Fibroblast of skin of left biceps (primary cell): Measurements from ENCODE around the gene CFP.
"Not testable (repeated sequence)": the region's sequence is repeated elsewhere in the genome, so short reads cannot be mapped to it uniquely, and the experiment has no call there.

Source experiments
- DNase-seq, 2 experiments: peaks; one replicate each; pipeline ENCODE4 v3.0.0-alpha.2; 2013; ENCODE audit warnings: low read depth in 2 of 2

CFP gene

DNA sequence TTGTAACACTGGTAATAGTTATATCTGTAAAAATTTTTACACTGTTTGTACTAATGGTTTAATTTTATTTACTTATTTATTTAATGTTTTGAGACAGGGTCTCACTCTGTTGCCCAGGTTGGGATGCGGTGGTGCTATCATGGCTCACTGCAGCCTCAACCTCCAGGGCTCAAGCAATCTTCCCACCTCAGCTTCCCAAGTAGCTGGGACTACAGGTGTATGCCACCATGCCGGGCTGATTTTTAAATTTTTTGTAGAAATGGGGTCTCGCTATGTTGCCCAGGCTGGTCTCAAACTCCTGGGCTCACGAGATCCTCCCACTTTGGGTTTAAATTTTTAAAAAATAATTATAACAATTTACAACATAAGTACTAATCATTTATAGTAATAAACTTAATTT is 26.6 kb downstream of the CFP start:
- not testable (repeated sequence) for DNase-seq

DNA sequence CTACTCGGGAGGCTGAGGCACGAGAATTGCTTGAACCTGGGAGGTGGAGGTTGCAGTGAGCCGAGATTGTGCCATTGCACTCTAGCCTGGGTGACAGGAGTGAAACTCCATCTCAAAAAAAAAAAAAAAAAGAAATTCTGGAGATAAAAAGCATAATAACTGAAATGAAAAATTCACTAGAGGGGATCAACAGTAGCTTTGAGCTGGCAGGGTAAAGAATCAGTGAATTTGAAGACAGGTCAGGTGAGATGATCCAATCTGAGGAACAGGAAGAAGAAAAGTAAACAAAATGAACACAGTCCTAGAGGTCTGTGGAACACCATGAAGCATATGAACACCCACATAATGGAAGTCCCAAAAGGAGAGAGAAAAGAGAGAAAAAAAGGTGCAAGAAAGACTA is 32.5 kb downstream of the CFP start:
- DNase-seq: no peak

GRCh38 chrX:47596256-47596655 is 33.5 kb downstream of the CFP start:
- no peak for DNase-seq

GRCh38 chrX:47595716-47596251 is 33.9 kb downstream of the CFP start:
- no peak for DNase-seq

DNA sequence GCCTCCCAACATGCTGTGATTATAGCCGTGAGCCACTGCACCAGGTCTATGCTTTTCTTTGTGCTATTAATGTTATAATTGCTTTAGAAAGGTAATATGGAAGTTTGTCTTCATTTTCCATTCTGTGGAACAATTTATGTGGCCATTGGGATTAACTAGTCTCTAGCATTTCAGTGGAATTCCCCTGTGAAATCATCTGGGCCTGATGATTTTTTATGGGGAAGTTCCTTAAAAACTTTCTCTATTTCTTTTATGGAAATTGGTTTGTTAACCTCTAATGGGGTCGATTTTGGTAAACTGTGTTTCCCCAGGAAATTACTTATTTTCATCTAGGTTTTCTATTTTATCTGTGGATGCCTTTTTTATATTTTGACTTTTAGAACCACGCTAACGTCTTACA is 36.2 kb downstream of the CFP start:
- DNase-seq: no peak

GRCh38 chrX:47590984-47591383 is 38.7 kb downstream of the CFP start:
- DNase-seq: no peak

GRCh38 chrX:47587906-47588735 is 41.6 kb downstream of the CFP start:
- DNase-seq: no peak

- no peak for DNase-seq
Measured at GRCh38 chrX:47587091-47587891, 42.4 kb downstream of the CFP start.

DNA sequence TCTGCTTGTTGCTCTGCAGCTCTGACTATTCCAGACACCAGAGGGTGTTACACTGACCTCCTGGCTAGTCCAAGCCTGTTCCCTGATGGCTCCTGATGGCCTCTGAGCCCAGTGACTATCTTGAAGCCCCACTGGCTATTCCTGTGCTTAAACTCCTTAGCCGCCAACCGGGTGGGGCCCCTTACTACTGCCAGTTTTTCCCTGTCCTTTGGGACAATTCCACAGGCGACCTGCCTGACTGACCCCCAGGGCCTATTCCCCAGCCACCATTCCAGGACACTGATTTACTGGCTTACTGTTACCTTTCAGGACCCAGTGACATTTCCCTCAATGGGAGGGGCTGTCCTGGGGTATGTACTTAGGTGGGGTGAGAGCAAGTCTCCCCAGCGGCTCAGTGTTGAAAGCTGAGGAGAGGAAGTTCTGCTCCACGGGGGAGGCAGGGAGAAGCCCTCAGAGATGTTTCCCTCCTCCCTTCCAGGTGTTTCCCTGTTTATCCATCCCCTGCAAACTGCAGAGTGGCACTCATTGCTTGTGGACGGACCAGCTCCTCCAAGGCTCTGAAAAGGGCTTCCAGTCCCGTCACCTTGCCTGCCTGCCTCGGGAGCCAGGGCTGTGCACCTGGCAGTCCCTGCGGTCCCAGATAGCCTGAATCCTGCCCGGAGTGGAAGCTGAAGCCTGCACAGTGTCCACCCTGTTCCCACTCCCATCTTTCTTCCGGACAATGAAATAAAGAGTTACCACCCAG is 43.5 kb downstream of the CFP start:
- DNase-seq: no peak

DNA sequence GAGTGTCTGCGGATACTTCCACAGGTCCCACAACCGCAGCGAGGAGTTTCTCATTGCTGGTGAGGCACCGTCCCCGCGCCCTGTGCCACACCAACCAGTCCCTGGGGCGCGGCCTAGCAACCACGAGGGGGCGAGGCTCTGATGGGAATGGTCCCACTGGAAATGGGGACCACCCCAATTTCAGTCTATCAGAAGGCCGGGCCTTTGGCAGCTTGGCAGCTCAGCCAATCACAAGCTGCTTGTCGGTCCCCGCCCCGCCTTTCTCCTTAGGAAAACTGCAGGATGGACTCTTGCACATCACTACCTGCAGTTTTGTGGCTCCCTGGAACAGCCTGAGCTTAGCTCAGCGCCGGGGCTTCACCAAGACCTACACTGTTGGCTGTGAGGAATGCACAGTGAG is 44.5 kb downstream of the CFP start:
- no peak for DNase-seq

GRCh38 chrX:47584714-47585113 is 45.0 kb downstream of the CFP start:
- DNase-seq: no peak

DNA sequence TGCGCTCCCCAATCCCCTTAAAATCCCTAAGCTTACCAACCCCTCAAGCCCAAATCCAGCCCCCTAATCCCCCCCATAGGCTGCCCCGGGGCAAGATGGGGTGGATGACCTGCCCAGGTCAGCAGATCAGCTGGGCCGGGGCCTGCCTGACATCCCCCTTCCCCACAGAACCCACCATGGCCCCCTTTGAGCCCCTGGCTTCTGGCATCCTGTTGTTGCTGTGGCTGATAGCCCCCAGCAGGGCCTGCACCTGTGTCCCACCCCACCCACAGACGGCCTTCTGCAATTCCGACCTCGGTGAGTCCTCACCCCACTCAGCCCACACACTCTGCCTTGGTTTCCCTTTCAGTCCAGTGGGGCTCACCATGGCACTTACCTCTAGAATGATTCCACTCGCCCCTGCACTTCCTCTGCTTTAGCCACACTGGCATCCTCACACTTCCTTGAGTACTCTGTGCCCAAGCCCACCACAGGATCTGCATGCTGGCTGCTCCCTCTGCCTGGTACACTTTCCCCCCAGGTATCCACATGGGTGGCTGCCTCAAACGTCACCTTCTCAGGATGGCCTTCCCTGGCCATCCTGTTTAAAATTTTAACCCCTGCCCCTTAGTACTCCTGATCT is 46.4 kb downstream of the CFP start:
- DNase-seq: no peak

DNA sequence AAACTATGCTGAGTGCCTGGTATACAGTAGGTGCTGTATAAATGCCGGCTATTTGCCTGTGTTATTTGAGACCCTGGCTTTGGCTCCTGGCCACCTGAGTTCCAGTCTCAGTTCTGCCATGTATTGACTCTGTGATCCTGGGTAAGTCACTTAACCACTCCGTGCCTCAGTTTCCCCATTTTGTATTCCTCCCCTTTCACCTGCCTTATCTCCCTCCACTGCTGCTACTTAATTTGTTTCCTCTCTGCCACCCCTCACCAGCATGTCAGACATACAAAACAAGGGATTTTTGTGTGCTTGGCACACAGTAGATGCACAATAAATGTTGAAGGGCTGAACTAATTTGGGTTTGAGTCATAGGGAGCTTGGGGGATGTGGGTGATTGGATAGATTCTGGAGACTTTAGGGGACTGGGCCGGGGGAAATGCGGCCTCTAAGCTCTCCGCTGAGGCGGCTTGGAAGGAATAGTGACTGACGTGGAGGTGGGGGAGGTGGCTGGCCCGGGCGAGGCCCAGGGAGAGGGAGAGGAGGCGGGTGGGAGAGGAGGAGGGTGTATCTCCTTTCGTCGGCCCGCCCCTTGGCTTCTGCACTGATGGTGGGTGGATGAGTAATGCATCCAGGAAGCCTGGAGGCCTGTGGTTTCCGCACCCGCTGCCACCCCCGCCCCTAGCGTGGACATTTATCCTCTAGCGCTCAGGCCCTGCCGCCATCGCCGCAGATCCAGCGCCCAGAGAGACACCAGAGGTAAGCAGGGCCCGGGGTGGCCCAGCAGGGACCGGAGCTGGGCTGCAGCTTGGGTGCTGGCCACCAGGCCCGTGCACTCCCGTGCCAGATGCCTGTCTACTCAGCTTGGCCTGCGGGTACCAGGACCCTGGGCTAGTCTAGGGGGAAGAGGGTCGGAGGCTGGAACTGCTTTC is 47.7 kb downstream of the CFP start, which contains the start of gene TIMP1:
TIMP1 (plus strand) TSS at position 706 of the 917 bp plus-strand sequence. CDS start 980 bp downstream, outside the sequence.
- peak; percentile 79 to 80 for DNase-seq

DNA sequence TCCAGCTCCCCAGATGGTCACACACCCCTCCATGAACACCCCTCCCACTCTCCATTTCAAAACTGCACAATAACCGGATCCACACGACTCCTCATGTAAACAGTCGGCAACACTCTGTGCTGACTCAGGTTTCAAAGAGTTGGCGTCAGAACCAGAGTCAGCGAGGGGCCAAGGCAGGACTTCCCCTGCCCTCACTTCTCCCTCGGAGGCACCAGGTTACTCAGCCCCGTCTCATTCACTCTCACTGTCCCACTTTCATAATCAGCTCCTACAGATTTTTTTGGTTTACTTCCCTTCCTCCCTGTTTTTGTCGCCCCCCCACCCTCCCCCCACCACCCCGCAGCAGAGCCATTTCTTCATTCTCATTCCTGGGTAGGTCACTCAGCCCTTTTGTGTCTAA is 50.2 kb downstream of the CFP start:
- DNase-seq: no peak

DNA sequence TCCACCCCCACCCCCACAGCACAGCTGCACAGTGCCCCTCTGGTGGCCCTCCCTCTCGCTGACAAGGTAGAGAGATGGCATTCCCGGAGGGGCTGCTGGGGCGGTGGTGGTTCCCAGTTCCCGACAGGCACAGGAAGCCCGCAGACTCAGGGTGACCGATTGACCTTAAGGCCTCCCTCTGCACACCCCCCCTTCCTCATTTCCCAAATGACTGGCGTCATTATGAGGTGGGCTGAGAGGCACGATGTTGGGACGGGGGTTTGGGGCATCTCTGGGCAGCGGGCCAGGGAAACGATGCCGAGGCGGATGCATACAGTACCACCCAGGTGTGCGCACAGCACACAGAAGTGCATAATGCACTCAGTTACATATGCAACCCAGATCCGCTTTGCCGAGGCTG is 51.0 kb downstream of the CFP start:
- no peak for DNase-seq

- DNase-seq: no peak
Measured at GRCh38 chrX:47577901-47578300, 51.8 kb downstream of the CFP start.

GRCh38 chrX:47577424-47577823 is 52.3 kb downstream of the CFP start:
- no peak for DNase-seq

DNA sequence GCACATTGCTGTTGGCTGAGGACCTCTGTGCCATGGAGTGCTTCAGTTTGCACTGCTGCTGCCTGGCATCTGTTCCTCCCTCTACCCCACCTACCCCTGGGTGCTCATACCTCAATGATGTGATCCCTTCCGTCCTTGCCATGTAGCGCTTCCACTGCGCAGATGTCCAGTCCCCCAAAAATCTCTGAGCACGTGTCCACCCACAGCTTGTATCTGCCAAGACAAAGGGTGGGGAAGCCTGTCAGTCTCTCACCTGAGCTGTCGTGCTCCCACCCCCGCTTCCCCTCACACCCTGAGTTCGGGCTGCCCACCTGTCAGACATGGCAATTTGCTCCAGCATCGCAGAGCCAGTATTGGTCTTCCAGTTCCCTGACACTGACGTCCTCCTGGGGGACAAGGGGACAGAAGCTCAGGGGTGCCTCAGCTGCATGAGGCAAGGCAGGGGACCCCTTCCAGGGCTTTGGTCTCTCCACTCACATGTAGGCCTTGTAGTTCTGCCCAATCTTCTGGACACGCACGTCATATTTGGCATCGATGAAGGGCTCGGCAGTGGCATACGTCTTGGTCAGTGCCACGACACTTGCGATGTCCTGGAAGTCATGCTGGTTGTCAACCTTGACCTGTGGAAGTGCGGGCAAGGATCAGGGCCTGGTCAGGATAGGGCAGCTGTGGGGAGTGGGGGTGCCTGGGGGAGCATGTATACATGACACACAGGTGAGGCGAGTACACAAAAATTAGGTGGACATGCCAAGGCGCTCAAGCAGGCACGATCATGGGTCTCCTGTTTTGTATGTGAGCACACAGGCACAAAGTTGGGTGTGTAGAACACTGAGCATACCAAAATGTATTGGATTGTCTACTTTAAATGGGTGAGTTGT is 53.5 kb downstream of the CFP start:
- DNase-seq: no peak

DNA sequence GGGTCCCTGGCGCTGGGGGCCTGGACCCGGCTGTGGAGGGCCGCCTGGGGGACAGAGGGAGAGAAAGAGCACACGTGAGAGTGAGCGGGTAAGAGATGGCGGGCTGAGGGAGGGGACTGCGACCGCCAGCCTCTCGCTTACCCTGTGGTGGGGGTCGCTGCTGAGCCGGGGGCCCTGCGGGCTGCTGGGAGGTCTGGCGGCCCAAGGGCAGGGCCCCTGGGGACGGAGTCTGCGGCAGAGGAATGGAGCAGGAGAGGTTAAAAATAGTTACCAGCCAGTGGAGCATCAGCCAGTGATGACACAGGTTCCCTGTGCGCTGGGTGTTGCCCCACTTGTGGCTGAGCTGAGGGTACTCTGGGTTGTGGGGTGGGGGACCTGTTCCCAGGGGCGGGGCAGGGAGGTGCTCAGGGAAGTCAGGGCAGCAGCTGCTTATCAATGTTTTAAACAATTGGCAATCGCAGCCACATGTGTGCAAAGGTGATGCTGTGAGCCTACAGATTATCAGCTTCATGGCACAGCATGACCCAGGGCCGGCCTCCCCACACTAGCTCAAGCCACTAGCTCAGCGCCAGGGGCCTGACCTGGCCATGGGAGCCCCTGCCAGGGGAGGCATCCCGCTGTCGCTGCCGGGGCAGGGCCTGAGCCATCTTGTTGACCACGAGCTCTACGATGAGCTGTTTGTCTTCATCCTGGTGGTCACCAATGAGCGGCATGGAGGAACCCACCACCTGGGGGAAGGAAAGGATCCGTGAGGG is 55.0 kb downstream of the CFP start:
- no peak for DNase-seq
